CD4-positive, alpha-beta memory T cell (primary cell): ENCODE measurements around the gene IL4R. TPM values are rescaled to one million over a fixed set of nuclear protein-coding genes. Genes with fewer than 3 reads are reported as not detected.

Experiments used
- CTCF ChIA-PET: fragments of 350-600 bp; sonication (Branson Sonifier 250); formaldehyde crosslinking; loops from one replicate; lab custom pipeline; 2021; ENCODE audit warnings: inconsistent platforms; ENCODE audit not compliant: partially characterized antibody; lab: Charles Lee
- POLR2A ChIA-PET: fragments of 350-600 bp; sonication (Branson Sonifier 250); formaldehyde crosslinking; loops from one replicate; lab custom pipeline; 2021; ENCODE audit not compliant: partially characterized antibody; lab: Charles Lee
- DNase-seq, 5 donors: peaks; one replicate each; pipeline versions ENCODE4 v3.0.0 to v3.0.0-alpha.2; 2020 to 2022; ENCODE audit warnings: mixed read lengths in 1 of 5
- H3K27ac ChIP-seq: one replicate; pipeline ENCODE4 v1.7.0; 2013; ENCODE audit warnings: low read depth, low read length
- H3K27me3 ChIP-seq: 2 replicates; pipeline ENCODE4 v1.7.0; 2013; ENCODE audit warnings: mild to moderate bottlenecking, low read length, moderate library complexity; ENCODE audit not compliant: insufficient read depth
- H3K36me3 ChIP-seq: 2 replicates; pipeline ENCODE4 v1.7.0; 2013; ENCODE audit warnings: mild to moderate bottlenecking, low read length, moderate library complexity; ENCODE audit not compliant: insufficient read depth
- H3K4me1 ChIP-seq: 2 replicates; pipeline ENCODE4 v1.7.0; 2013; ENCODE audit warnings: mild to moderate bottlenecking, low read length, moderate library complexity; ENCODE audit not compliant: insufficient read depth
- H3K4me3 ChIP-seq, 2 donors: one replicate each; pipeline ENCODE4 v1.7.0; 2013; ENCODE audit warnings: low read length in 2 of 2, mild to moderate bottlenecking in 1 of 2
- H3K9me3 ChIP-seq, 2 donors: one replicate each; pipeline ENCODE4 v1.7.0; 2013; ENCODE audit warnings: low read length in 2 of 2, control low read depth in 1 of 2; ENCODE audit not compliant: control insufficient read depth in 1 of 2
- H3K27ac Mint-ChIP-seq, 7 donors: one replicate each; pipeline ENCODE4 v1.8.0; 2020 to 2021; ENCODE audit warnings: mixed read lengths in 7 of 7, mild to moderate bottlenecking in 6 of 7, inconsistent platforms in 3 of 7, moderate library complexity in 3 of 7
- H3K27me3 Mint-ChIP-seq, 2 donors: one replicate each; pipeline ENCODE4 v1.8.0; 2020 to 2021; ENCODE audit warnings: mixed read lengths in 2 of 2
- H3K36me3 Mint-ChIP-seq, 2 donors: one replicate each; pipeline ENCODE4 v1.8.0; 2020 to 2021; ENCODE audit warnings: mixed read lengths in 2 of 2, inconsistent platforms in 1 of 2, mild to moderate bottlenecking in 1 of 2
- H3K4me1 Mint-ChIP-seq, 4 donors: one replicate each; pipeline ENCODE4 v1.8.0; 2020 to 2021; ENCODE audit warnings: mixed read lengths in 4 of 4, mild to moderate bottlenecking in 1 of 4
- H3K4me3 Mint-ChIP-seq, 8 donors: one replicate each; pipeline ENCODE4 v1.8.0; 2020 to 2021; ENCODE audit warnings: mixed read lengths in 8 of 8, mild to moderate bottlenecking in 7 of 8, moderate library complexity in 6 of 8, inconsistent platforms in 3 of 8
- H3K9me3 Mint-ChIP-seq, 8 donors: one replicate each; pipeline ENCODE4 v1.8.0; 2020 to 2021; ENCODE audit warnings: mixed read lengths in 8 of 8, mild to moderate bottlenecking in 5 of 8, inconsistent platforms in 3 of 8, moderate library complexity in 1 of 8
- intact Hi-C: fragments of 100-400 bp; cut with micrococcal nuclease; formaldehyde crosslinking; loops from one replicate; pipeline ENCODE4 v1.15.1; 2023
- polyA plus RNA-seq, 2 donors: library from polyadenylated mRNA; unstranded; fragments of 300-500 nt; fragmentation: Illumina TruSeq; gene quantifications; one replicate each; pipeline ENCODE4 v1.2.3, GENCODE V29; 2021
- total RNA-seq, 2 experiments: library from RNA; stranded (reverse); gene quantifications; one replicate each; pipeline ENCODE4 v1.2.3, GENCODE V29; 2021

The IL4R gene
- total and polyA plus RNA-seq, 4 experiments from 2014 or later = 32.6 to 152 (median 104) TPM

GRCh38 chr16:27293343-27293742 is 20.4 kb upstream of the IL4R start:
- no peaks in the 10 kb centered on the region for H3K9me3 Mint-ChIP-seq
- no peaks in the 10 kb centered on the region for H3K27me3 Mint-ChIP-seq
- Histone ChIP-seq H3K4me1 (peaks cover 16% of the 10 kb centered on the region), H3K27ac (no peak overlapping the region), H3K9me3 (no peaks in the 10 kb centered on the region), H3K4me3 (no peak overlapping the region), H3K36me3 (no peaks in the 10 kb centered on the region), H3K27me3 (no peaks in the 10 kb centered on the region)
- DNase-seq = no peak
- no peak overlapping the region for H3K4me3 Mint-ChIP-seq
- H3K4me1 Mint-ChIP-seq = peaks cover 11 to 25% (median 20%) of the 10 kb centered on the region in 4 donors
- no peak overlapping the region for H3K27ac Mint-ChIP-seq
- ChIA-PET POLR2A (no interaction called here), CTCF (interaction anchor here (1.0 to 1.3 kb wide), 2 partner anchors 58 to 114 kb away, joined by 3 read pairs; no protein-coding TSS in a partner anchor)
- H3K36me3 Mint-ChIP-seq = no peaks in the 10 kb centered on the region
- intact Hi-C loops = no loop called here

DNA sequence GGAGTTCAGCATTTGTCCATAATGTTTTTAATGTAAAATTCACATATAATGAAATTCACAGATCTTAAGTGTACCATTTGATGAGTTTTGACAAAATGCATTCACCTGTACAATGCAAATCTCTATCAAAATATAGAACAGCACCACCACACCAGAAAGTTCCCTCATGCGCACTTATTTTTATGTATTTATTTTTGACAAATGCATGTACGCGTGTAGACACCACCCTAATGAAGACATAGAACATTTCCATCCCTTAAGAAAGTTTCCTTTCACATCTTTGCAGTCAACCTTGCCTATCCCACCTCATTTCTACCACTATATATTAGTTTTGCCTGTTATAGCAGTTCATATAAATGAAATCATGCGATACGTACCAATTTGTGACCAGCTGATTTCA is 15.6 kb upstream of the IL4R start:
- H3K27me3 ChIP-seq = no peaks in the 10 kb centered on the region
- peak overlapping the region in 1 of 7 donors; percentile 5 for H3K27ac Mint-ChIP-seq
- H3K4me1 Mint-ChIP-seq = peaks cover 0 to 2% (median 0%) of the 10 kb centered on the region in 4 donors
- no peaks in the 10 kb centered on the region for H3K9me3 Mint-ChIP-seq
- H3K36me3 Mint-ChIP-seq = no peaks in the 10 kb centered on the region
- no peaks in the 10 kb centered on the region for H3K9me3 ChIP-seq
- H3K4me1 ChIP-seq = no peaks in the 10 kb centered on the region
- no peak for DNase-seq
- POLR2A ChIA-PET = no interaction called here
- intact Hi-C loops = no loop called here
- no peak overlapping the region for H3K4me3 ChIP-seq
- H3K27ac ChIP-seq = no peak overlapping the region
- CTCF ChIA-PET = no interaction called here
- H3K27me3 Mint-ChIP-seq = no peaks in the 10 kb centered on the region
- H3K4me3 Mint-ChIP-seq = no peak overlapping the region
- H3K36me3 ChIP-seq = no peaks in the 10 kb centered on the region

GRCh38 chr16:27301236-27301861 is 12.4 kb upstream of the IL4R start:
- no peak for DNase-seq
- Mint-ChIP-seq H3K36me3 (no peaks in the 10 kb centered on the region), H3K27ac (no peak overlapping the region), H3K4me1 (peaks cover 0 to 5% (median under 1%) of the 10 kb centered on the region in 4 donors), H3K9me3 (no peaks in the 10 kb centered on the region), H3K4me3 (no peak overlapping the region), H3K27me3 (no peaks in the 10 kb centered on the region)
- no peak overlapping the region for H3K27ac ChIP-seq
- H3K9me3 ChIP-seq = no peaks in the 10 kb centered on the region
- H3K36me3 ChIP-seq = no peaks in the 10 kb centered on the region
- ChIA-PET CTCF (no interaction called here), POLR2A (no interaction called here)
- H3K4me1 ChIP-seq = no peaks in the 10 kb centered on the region
- no peak overlapping the region for H3K4me3 ChIP-seq
- H3K27me3 ChIP-seq = no peaks in the 10 kb centered on the region
- intact Hi-C loops = no loop called here

- DNase-seq = no peak
- Histone ChIP-seq H3K36me3 (no peaks in the 10 kb centered on the region), H3K27me3 (no peaks in the 10 kb centered on the region), H3K4me3 (no peak overlapping the region), H3K27ac (no peak overlapping the region), H3K9me3 (no peaks in the 10 kb centered on the region), H3K4me1 (no peaks in the 10 kb centered on the region)
- Mint-ChIP-seq H3K4me1 (peaks cover 0 to 5% (median under 1%) of the 10 kb centered on the region in 4 donors), H3K9me3 (no peaks in the 10 kb centered on the region), H3K27ac (peak overlapping the region in 1 of 7 donors; percentile 6), H3K27me3 (no peaks in the 10 kb centered on the region), H3K36me3 (peaks cover 0 to 3% of the 10 kb centered on the region in 2 donors), H3K4me3 (no peak overlapping the region)
- ChIA-PET CTCF (no interaction called here), POLR2A (no interaction called here)
- intact Hi-C loops = no loop called here
Measured at GRCh38 chr16:27302126-27302525, 11.6 kb upstream of the IL4R start.

DNA sequence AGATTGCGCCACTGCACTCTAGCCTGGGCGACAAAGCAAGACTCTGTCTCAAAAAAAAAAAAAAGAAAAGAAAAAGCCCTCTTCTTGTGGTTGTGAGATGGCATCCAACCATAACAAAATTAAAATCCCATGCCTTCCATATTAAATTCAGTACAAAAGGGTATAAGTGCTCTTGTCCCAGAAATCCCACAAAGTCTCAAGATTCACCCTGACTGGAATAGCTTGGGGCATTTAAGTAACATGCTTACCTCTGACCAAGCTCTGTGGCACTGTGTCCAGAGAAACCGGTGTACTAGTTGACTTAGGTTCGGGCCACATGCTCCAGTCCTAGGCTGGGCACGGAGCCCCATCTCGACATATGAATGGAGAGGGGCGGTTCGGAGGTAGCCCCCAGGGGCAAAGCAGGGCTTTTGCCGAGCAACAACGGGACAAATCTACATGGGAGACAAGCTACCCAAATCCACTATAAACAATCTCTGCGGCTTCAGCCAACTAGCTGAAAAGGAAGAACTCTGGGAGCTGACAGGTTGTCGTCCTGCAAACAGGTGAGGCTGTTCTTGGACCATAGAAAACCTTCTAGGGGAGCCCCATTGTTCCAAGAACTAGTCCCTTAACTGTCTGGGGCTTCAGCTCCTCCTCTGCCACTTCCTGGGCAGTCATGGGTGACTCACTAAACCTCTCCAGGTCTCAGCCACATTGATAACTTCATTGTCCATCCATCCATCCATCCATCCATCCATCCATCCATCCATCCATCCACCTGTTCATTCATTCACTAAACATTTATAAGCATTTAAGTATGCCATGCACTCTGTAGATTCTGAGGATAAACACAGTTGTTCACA is 10.3 kb upstream of the IL4R start:
- ChIA-PET CTCF (interaction anchor here (1.0 to 1.5 kb wide), 2 partner anchors 13 to 64 kb away, joined by 3 read pairs; no protein-coding TSS in a partner anchor), POLR2A (interaction anchor here (0.7 kb wide), 1 partner anchor 62 kb away, joined by 3 read pairs; no protein-coding TSS in a partner anchor)
- H3K27ac ChIP-seq = no peak overlapping the region

GRCh38 chr16:27304102-27304501 is 9.7 kb upstream of the IL4R start:
- H3K27me3 Mint-ChIP-seq = no peaks in the 10 kb centered on the region
- H3K36me3 Mint-ChIP-seq = peaks cover 0 to 3% of the 10 kb centered on the region in 2 donors
- Histone ChIP-seq H3K36me3 (no peaks in the 10 kb centered on the region), H3K27ac (no peak overlapping the region), H3K4me1 (no peaks in the 10 kb centered on the region), H3K4me3 (no peak overlapping the region), H3K9me3 (no peaks in the 10 kb centered on the region), H3K27me3 (no peaks in the 10 kb centered on the region)
- ChIA-PET CTCF (interaction anchor here (1.0 to 1.5 kb wide), 2 partner anchors 12 to 64 kb away, joined by 3 read pairs; no protein-coding TSS in a partner anchor), POLR2A (no interaction called here)
- no peak overlapping the region for H3K27ac Mint-ChIP-seq
- peaks cover 0 to 5% (median under 1%) of the 10 kb centered on the region in 4 donors for H3K4me1 Mint-ChIP-seq
- no peak for DNase-seq
- intact Hi-C loops = no loop called here
- H3K4me3 Mint-ChIP-seq = no peak overlapping the region
- no peaks in the 10 kb centered on the region for H3K9me3 Mint-ChIP-seq

More for the DNA sequence above, 10.3 kb upstream of the IL4R start:
- no peaks in the 10 kb centered on the region for H3K9me3 Mint-ChIP-seq
- Histone ChIP-seq H3K4me3 (no peak overlapping the region), H3K36me3 (no peaks in the 10 kb centered on the region), H3K27me3 (no peaks in the 10 kb centered on the region), H3K4me1 (no peaks in the 10 kb centered on the region), H3K9me3 (no peaks in the 10 kb centered on the region)
- H3K36me3 Mint-ChIP-seq = peaks cover 0 to 3% of the 10 kb centered on the region in 2 donors
- no peak for DNase-seq
- intact Hi-C loops = no loop called here
- no peaks in the 10 kb centered on the region for H3K27me3 Mint-ChIP-seq
- H3K27ac Mint-ChIP-seq = no peak overlapping the region
- H3K4me3 Mint-ChIP-seq = no peak overlapping the region
- H3K4me1 Mint-ChIP-seq = peaks cover 0 to 5% (median under 1%) of the 10 kb centered on the region in 4 donors
